Suprapubic skin (tissue), 3 donors: ENCODE data around the gene HRNR.
"Not testable (repeated sequence)": the region's sequence is repeated elsewhere in the genome, so short reads cannot be mapped to it uniquely, and the experiment has no call there.

Experiments
- EP300 ChIP-seq: sonication (generic); formaldehyde crosslinking; IDR thresholded peaks from one replicate; pipeline ENCODE4 v1.6.1; 2017; ENCODE audit warnings: antibody characterized with exemption
- POLR2A ChIP-seq, 2 donors: fragments of 450-650 bp; IDR thresholded peaks; one replicate each; pipeline ENCODE4 v1.6.1; 2017; ENCODE audit warnings: antibody characterized with exemption in 2 of 2, mild to moderate bottlenecking in 2 of 2, moderate library complexity in 2 of 2
- TF ChIP-seq, protein P1 (sequence below), 2 donors: fragments of 200-600 bp in 1 of 2; fragments of 450-650 bp in 1 of 2; sonication (generic) in 1 of 2; IDR thresholded peaks; one replicate each; pipeline ENCODE4 v1.5.1; 2016 to 2019; ENCODE audit warnings: antibody characterized with exemption in 2 of 2, mild to moderate bottlenecking in 1 of 2, moderate library complexity in 1 of 2

GRCh38 chr1:152219438-152219837 lies 4.6 kb downstream of the HRNR start:
- TF ChIP-seq, protein P1, sequence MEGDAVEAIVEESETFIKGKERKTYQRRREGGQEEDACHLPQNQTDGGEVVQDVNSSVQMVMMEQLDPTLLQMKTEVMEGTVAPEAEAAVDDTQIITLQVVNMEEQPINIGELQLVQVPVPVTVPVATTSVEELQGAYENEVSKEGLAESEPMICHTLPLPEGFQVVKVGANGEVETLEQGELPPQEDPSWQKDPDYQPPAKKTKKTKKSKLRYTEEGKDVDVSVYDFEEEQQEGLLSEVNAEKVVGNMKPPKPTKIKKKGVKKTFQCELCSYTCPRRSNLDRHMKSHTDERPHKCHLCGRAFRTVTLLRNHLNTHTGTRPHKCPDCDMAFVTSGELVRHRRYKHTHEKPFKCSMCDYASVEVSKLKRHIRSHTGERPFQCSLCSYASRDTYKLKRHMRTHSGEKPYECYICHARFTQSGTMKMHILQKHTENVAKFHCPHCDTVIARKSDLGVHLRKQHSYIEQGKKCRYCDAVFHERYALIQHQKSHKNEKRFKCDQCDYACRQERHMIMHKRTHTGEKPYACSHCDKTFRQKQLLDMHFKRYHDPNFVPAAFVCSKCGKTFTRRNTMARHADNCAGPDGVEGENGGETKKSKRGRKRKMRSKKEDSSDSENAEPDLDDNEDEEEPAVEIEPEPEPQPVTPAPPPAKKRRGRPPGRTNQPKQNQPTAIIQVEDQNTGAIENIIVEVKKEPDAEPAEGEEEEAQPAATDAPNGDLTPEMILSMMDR (IDR thresholded peaks at IDR 0.05), result not testable (repeated sequence)
- TF ChIP-seq POLR2A (IDR thresholded peaks at IDR 0.05); EP300: not testable (repeated sequence)
